DMS153 treated with DMSO at 0.1 percent for 48 hours (cell line): ENCODE data around the gene ZCCHC17.
A peak's percentile ranks its signal among the peaks of the same experiment; 100 is the strongest.

Experiments
- DNase-seq: peaks from one replicate; lab custom pipeline; 2025; ENCODE audit not compliant: unreplicated experiment; lab: John Stamatoyannopoulos, UW

Gene ZCCHC17

GRCh38 chr1:31389616-31390015 lies 92.8 kb downstream of the ZCCHC17 start:
- DNase-seq = no peak

- DNase-seq = no peak
Observed at GRCh38 chr1:31390071-31390470, 93.2 kb downstream of the ZCCHC17 start.

GRCh38 chr1:31393463-31393862 lies 96.6 kb downstream of the ZCCHC17 start:
- no peak for DNase-seq

GRCh38 chr1:31394584-31395193 lies 97.9 kb downstream of the ZCCHC17 start:
- DNase-seq = peak; percentile 97

GRCh38 chr1:31396633-31397351 lies 100.0 kb downstream of the ZCCHC17 start:
- DNase-seq = no peak

- no peak for DNase-seq
Observed at GRCh38 chr1:31397360-31398095, 100.7 kb downstream of the ZCCHC17 start.

GRCh38 chr1:31398246-31398645 lies 101.4 kb downstream of the ZCCHC17 start:
- DNase-seq = no peak

GRCh38 chr1:31399976-31400375 lies 103.1 kb downstream of the ZCCHC17 start:
- no peak for DNase-seq

- no peak for DNase-seq
Observed at GRCh38 chr1:31400393-31400792, 103.6 kb downstream of the ZCCHC17 start.

GRCh38 chr1:31401241-31401640 lies 104.4 kb downstream of the ZCCHC17 start:
- no peak for DNase-seq

- DNase-seq = no peak
Observed at GRCh38 chr1:31405578-31406245, 108.9 kb downstream of the ZCCHC17 start.

- DNase-seq = no peak
Observed at GRCh38 chr1:31407029-31407626, 110.3 kb downstream of the ZCCHC17 start.

- no peak for DNase-seq
Observed at GRCh38 chr1:31408788-31409318, 112.0 kb downstream of the ZCCHC17 start.

GRCh38 chr1:31409946-31410858 lies 113.4 kb downstream of the ZCCHC17 start:
- no peak for DNase-seq

GRCh38 chr1:31410871-31411270 lies 114.0 kb downstream of the ZCCHC17 start:
- DNase-seq = no peak

GRCh38 chr1:31412205-31412604 lies 115.4 kb downstream of the ZCCHC17 start:
- no peak for DNase-seq

- DNase-seq = peak; percentile 84
Observed at GRCh38 chr1:31412732-31413404, 116.0 kb downstream of the ZCCHC17 start, which contains the start of gene SERINC2. SERINC2 (plus strand) TSS chr1:31413213; CDS start chr1:31413266, 53 bp downstream.

GRCh38 chr1:31413405-31414001 lies 116.7 kb downstream of the ZCCHC17 start:
- DNase-seq = peak; percentile 82
